ENCODE data around the gene JADE2.

The JADE2 gene

GRCh38 chr5:134608555-134608954 lies 83.1 kb downstream of the JADE2 start:
- TF ChIP-seq, protein P1, sequence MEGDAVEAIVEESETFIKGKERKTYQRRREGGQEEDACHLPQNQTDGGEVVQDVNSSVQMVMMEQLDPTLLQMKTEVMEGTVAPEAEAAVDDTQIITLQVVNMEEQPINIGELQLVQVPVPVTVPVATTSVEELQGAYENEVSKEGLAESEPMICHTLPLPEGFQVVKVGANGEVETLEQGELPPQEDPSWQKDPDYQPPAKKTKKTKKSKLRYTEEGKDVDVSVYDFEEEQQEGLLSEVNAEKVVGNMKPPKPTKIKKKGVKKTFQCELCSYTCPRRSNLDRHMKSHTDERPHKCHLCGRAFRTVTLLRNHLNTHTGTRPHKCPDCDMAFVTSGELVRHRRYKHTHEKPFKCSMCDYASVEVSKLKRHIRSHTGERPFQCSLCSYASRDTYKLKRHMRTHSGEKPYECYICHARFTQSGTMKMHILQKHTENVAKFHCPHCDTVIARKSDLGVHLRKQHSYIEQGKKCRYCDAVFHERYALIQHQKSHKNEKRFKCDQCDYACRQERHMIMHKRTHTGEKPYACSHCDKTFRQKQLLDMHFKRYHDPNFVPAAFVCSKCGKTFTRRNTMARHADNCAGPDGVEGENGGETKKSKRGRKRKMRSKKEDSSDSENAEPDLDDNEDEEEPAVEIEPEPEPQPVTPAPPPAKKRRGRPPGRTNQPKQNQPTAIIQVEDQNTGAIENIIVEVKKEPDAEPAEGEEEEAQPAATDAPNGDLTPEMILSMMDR (conservative IDR thresholded peaks at IDR 0.05; ENCODE audit: low read length) = no peak
- H3K4me3 ChIP-seq (ENCODE audit: low read length) = no peak overlapping the region
- no peak for DNase-seq (ENCODE audit: low read depth)

DNA sequence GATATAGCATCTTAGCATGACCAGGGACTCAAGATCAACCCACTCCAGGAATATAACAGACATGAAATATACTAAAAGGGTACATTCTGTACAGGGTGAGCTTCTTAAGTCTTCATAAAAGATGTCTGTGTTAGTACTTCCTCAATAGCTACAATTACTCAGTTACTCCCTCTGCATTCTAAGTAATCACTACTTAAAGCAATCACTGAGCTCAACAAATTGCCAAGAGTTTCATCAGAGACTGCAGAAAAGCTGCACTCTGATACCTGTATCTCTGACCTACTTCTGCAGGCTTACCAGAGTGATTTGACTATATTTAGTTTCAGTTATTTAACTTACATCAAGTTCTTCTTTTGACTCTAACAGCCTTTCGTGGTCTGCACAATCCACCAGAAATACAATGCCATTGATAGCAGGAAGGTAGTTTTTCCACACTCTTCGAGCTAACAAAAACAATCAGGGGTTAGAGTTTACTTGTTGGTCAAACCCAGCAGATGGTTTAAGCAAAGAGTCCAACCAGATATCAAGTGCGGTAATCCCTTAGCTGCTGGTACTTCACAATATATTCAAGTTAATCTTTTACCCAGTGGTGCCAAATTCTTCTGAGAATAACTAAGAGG lies 83.9 kb downstream of the JADE2 start:
- no peak for DNase-seq (ENCODE audit: low read depth)
- TF ChIP-seq, protein P1 (conservative IDR thresholded peaks at IDR 0.05; ENCODE audit: low read length) = no peak
- H3K4me3 ChIP-seq (ENCODE audit: low read length) = no peak overlapping the region

- DNase-seq (ENCODE audit: low read depth) = no peak
- H3K4me3 ChIP-seq (ENCODE audit: low read length) = no peak overlapping the region
- TF ChIP-seq, protein P1 (conservative IDR thresholded peaks at IDR 0.05; ENCODE audit: low read length) = no peak
Measured at GRCh38 chr5:134610725-134611124, 85.3 kb downstream of the JADE2 start.

GRCh38 chr5:134611515-134611914 lies 86.0 kb downstream of the JADE2 start:
- H3K4me3 ChIP-seq (ENCODE audit: low read length) = no peak overlapping the region
- no peak for DNase-seq (ENCODE audit: low read depth)
- TF ChIP-seq, protein P1 (conservative IDR thresholded peaks at IDR 0.05; ENCODE audit: low read length) = no peak

DNA sequence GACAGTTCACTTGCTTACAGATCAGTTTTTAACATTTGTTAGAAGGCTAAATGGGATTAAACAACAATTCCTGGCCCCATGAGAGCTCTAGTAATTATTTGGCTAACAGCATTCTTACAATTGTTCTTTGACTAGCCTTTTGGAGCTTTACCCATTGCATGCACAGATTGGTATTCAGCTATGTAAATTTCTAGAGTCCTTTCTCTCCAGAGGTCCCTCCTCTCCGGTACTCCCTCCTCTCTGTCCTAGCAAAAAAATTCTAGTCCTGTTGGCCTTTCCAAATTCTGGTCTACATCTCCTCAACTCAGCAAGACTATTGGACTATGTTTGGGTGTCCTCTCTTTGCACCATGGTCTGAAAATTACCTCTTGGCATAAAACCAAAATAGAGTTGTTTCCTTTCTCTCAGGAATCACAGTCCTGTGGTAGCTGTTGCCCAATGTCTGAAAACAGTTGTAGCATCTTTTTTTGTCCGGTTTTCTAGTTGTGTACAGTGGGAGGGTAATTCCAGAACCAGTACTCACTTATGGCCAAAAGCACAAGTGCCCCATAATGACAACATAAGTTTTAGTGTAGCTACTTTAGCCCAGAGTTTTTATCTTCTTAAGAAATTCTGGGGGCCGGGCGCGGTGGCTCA lies 89.1 kb downstream of the JADE2 start:
- TF ChIP-seq, protein P1 (conservative IDR thresholded peaks at IDR 0.05; ENCODE audit: low read length) = no peak
- no peak overlapping the region for H3K4me3 ChIP-seq (ENCODE audit: low read length)
- DNase-seq (ENCODE audit: low read depth) = peak; percentile 25

GRCh38 chr5:134620634-134621033 lies 95.2 kb downstream of the JADE2 start:
- H3K4me3 ChIP-seq (ENCODE audit: low read length) = no peak overlapping the region
- TF ChIP-seq, protein P1 (conservative IDR thresholded peaks at IDR 0.05; ENCODE audit: low read length) = no peak
- no peak for DNase-seq (ENCODE audit: low read depth)

- TF ChIP-seq, protein P1 (conservative IDR thresholded peaks at IDR 0.05; ENCODE audit: low read length) = no peak
- no peak overlapping the region for H3K4me3 ChIP-seq (ENCODE audit: low read length)
- DNase-seq (ENCODE audit: low read depth) = no peak
Measured at GRCh38 chr5:134625559-134625958, 100.1 kb downstream of the JADE2 start.

All from AG10803 (cell line).